HG03432 (cell line): ENCODE results near the gene DDAH2.
A peak's percentile ranks its signal among the peaks of the same experiment; 100 is the strongest.

Source experiments
- ATAC-seq: cut with Tn5 transposase; IDR thresholded peaks from one replicate; pipeline ENCODE4 v1.9.1; 2021; ENCODE audit warnings: mild to moderate bottlenecking, moderate library complexity; ENCODE audit not compliant: unreplicated experiment

The DDAH2 gene, protein sequence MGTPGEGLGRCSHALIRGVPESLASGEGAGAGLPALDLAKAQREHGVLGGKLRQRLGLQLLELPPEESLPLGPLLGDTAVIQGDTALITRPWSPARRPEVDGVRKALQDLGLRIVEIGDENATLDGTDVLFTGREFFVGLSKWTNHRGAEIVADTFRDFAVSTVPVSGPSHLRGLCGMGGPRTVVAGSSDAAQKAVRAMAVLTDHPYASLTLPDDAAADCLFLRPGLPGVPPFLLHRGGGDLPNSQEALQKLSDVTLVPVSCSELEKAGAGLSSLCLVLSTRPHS

DNA sequence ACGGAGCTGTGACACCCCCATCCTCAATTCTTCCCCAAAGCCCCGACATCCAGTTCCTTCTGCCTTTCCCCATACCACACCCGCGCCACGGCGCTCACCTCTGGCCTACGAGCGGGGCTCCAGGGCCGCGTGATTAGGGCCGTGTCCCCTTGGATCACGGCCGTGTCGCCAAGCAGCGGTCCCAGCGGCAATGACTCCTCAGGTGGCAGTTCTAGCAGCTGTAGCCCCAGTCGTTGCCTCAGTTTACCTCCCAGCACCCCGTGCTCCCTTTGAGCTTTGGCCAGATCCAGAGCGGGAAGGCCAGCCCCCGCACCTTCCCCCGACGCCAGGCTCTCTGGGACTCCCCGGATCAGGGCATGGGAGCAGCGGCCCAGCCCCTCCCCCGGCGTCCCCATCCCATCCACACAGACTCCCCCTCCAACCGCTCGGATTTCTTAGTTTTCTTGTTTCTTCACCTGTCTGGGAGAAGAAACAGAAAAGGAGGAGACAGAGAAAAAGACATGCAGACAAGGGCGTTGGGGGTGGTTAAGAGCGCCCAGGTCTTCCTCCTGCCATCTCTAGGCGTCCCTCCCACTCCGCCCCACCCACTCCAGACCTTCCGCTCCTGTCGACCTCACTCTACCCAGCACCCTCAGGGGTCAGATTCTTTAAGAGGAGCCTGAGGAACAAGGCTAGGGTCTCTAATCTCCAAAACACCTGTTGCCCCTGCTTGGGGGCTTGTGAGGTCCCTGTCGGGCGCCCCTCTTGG lies at the start of gene DDAH2:
DDAH2 (minus strand) TSS at position 533 of the 748 bp plus-strand sequence; CDS start at position 395, 138 bp downstream.
- peak; percentile 10 for ATAC-seq

DNA sequence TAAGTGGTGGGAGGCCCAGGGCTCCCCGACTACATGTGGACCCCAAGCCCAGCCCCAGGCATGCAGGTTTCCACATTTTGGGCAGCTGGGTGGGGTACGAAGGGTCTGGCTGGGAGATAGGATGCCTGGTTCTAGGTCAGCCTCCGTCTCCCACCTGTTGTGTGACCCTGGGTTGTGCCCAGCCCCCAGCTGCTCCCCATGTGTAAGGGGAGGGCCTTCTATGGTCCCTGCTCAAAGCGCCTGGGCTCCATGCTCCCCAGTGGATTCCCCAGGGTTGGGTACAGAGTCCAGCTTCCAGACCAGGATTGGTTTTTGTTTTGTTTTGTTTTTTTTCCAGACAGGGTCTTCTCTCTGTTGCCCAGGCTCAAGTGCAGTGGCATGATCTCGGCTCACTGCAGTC lies 49.1 kb upstream of the DDAH2 start:
- ATAC-seq: no peak

DNA sequence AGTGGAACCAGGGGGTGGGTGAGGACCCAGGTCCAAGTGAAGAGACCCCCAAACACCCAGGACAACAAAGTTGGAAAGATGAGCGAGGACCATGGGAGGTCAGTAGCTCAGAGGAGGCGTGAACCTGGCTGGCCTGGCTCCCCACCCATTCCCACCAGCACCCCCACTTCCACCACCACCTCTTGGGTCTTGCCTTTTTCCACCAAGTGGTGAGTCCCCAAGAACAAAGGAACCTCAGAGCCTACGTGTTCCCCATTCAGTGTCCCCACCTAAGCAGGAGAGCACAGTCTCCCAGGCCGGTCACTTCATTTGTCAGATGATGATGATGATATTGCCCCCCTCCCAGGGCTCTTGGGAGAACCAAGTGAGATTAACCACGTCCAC lies 48.6 kb upstream of the DDAH2 start:
- ATAC-seq: no peak

DNA sequence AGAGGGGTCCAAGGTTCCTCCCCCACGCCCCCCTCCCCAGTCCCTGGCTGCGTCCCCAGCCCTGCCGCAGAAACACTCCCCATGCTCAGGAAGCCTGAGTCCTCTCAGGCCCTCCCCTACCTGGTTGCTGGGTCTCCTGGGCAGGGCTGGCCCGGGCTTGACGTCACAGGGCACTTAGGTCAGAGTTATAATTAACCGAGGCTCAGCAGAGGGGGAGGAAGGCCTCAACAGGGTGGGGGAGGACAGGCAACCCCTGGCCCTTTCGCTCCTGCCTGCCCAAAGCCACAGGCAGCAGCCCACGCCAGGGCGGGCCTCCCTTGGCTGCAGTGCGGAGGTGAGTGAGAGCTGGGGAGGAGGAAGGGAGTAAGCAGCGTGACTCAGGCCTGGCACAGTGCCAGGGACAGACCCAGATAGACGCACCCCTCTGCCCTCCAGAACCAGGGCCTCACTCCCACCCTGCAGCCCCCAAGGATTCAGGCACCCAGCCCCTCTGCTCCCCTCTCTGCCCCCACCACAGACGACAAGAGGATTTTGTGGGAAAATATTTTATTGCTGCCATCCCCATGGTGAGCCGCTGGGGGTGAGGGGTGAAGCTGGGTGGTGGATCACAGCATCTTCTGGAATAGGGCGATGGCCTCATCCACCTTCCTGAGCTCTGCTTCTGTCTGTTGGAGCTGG lies 48.0 kb upstream of the DDAH2 start, which contains the start of gene VWA7:
VWA7 (minus strand) TSS at position 340 of the 678 bp plus-strand sequence. CDS start 549 bp downstream, outside the sequence.
- ATAC-seq: peak; percentile 78

DNA sequence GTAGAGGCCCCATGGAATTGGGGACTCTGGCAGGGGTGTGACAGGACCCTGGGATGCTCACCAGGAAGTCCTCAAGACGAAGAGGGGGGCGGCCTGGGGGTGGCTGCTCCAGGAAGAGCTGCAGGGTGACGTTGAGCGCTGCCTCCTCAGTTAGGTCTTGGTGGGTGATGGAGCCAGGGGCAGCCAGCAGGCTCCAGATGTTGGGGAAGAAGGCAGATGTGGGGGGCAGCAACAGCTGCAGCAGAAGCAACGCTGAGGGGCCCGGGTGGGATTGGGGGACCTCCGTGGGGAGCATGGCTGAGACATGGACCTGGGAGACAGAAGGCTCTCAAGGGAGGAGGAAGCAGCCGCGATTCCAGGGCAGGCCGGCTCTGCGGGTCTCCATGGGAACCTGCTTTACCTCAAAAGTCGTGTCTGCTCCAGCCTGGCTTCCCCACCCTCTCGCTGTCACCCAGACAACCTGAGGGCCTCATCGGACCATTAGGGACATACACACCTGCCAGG lies 47.4 kb upstream of the DDAH2 start:
- no peak for ATAC-seq

DNA sequence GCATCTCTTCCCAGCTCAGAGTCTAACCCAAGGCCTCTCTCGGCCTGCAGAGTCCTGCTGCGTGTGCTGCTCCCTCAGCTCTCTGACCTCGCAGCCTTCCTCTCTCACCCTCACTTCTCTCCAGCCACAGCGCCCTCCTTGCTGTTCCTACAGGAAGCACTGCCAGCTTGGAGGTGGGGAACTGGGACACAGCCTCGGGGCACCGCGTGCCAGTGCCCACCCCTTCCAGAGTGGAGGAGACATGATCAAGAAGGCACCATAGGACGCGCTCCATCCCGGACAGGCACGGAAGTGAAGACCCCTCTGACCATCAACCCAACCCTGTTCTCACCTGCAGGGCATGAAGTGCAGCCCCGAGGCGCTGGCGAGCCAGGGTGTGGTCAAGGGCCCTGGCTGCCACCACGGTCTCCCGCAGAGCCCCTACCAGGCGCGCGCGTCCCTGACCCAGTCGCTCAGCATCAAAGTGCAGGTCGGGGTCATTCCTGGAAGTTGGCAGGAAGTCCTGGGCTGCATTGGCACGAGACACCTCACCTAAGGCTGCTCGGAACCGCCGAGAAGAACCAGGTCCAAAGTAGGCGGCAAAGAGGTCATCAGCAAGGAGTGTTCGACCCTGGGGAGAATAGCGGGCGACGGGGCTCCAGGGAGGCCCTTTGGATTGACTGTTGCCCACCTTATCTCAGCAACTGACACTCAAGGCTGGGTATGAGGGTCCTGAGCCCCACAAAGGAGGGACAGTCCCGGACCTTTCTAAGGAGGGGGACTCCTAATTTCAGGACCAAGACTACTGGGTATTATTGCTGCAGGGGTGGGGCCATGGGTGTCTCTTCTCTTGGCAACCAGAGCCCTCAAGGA lies 46.8 kb upstream of the DDAH2 start:
- no peak for ATAC-seq

DNA sequence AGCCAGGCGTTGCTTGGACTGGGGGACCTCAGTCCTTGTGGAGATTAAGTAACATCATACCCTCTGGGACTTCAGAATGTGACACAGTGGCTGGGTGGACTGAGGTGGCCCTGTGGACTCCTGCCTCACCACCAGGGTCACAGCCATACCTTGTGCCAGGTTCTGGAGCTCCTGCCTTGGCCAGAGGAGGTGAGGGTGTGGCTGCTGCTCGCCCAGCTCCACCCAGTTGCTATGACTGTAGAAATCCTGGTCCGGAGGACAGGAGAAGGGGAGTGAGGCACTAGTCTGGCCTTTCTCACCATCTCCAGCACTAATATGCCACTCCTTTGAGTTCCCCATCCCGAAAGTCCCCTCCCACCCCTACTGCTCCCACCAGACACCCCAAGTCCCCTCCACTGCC lies 46.1 kb upstream of the DDAH2 start:
- ATAC-seq: no peak

DNA sequence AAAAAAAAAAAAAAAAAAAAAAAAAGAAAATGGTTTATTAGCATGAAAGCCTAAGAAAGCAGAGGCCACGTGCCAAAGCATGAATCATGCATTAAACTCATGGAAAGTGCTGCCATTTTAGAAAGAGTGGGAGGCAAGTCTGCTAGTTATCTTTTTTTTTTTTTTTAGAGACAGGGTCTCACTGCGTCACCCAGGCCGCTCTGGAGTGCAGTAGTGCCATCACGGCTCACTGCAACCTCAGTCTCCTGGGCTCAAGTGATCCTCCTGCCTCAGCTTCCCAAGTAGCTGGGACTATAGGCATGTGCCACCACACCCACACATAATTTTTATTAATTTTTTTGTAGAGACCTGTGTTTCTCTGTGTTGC lies 42.9 kb upstream of the DDAH2 start:
- ATAC-seq: no peak

DNA sequence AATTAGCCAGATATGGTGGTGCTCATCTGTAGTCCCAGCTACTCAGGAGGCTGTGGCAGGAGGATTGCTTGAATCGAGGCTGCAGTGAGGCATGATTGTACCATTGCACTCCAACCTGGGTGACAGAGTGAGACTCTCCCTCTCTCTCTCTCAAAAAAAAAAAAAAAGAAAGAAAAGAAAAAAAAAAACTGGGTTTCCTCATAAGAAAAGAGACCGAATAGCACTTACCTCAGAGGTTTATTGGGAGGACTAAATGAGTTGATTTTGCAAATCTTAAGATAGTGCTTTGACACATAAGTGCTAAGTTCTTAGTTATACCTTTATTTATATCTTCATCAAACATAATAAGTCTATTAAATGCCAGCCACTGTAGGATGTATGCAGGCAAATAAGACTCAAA lies 41.8 kb upstream of the DDAH2 start:
- no peak for ATAC-seq

DNA sequence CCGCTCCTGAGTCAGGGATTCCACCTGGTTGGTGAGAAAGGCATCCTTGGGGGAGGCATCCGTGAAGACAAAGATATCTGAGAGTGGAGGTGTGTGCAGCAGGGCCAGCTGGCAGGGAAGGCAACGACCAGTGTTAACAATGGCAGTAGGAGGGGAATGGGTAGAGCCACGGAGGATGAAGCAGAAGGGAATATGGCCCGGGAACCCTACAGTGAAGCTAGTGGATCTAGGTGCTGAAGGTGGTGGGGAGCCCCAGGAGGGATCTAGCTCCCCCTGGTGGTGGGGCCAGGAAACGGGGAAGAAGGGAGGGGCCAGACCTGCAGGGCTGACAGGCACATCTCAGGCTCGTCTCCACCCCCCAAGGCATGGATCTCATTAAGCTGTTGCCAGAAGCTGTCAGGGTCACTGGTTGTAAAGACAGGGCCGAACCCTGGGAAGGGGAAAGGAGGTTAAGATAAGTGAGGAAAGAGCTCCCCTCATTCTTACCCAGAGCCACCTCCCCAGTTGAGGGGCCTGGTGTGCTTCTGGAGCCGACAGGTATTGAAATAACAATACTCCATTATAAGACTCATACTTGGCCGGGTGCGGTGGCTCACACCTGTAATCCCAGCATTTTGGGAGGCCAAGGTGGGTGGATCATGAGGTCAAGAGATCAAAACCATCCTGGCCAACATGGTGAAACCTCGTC lies 40.7 kb upstream of the DDAH2 start:
- no peak for ATAC-seq

DNA sequence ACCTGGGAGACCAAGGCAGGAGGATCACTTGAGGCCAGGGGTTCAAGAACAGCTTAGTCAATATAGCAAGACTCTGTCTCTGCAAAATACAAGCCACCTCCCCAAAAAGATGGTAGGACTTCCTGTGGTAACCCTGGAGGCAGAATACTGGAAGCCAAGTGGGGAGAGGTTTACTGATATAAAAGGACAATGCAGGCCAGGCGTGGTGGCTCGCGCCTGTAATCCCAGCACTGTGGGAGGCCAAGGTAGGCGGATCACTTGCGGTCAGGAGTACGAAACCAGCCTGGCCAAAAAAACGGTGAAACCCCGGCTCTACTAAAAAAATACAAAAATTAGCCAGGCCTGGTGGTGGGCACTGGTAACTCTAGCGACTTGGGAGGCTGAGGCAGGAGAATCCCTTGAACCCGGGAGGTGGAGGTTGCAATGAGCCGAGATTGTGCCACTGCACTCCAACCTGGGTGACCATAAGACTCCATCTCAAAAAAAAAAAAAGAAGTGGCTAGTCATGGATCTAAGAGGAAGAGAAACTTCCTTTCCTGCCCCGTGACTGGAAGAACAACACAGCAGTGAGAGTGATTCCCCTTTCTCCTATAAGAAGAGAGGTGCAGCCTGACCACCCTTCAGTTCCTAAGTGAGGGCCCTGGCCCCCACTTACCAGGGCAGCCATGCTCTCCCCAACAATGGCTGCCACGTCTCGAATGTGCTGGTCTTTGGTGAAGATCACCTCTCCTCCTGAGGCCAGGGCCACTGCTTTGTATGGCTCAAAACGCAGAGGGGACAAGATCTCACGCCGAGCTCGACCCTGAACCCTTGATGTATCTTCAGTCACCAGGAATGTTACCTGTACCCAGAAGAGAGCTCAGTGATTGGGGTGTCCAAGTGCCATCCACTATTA lies 39.5 kb upstream of the DDAH2 start:
- ATAC-seq: no peak

DNA sequence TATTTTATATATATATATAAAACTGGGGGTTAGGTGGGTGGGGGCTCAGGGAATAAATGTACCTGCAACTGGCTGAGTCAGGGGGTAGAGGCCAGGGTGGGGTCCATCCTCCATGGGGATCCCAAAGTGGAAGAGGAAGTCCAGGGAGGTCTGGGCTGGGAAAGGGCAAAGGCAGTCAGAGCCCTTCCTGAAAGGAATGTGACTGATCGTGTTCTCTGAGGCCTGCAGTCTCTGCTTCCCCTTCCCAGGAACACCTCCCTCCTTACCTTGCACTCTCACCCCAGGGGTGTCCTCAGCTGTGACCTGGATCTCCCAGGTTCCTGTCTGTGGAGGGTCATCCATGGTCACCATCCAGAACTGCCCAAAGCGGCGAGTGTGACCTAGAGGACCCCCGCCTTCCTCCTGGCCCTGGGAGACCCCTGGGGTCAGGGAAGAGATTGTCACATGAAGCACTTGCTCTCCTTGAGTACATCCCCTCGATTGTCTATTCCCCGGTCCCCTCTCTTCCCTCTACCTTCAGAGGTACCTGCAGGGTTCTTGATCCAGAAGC lies 38.1 kb upstream of the DDAH2 start:
- no peak for ATAC-seq

DNA sequence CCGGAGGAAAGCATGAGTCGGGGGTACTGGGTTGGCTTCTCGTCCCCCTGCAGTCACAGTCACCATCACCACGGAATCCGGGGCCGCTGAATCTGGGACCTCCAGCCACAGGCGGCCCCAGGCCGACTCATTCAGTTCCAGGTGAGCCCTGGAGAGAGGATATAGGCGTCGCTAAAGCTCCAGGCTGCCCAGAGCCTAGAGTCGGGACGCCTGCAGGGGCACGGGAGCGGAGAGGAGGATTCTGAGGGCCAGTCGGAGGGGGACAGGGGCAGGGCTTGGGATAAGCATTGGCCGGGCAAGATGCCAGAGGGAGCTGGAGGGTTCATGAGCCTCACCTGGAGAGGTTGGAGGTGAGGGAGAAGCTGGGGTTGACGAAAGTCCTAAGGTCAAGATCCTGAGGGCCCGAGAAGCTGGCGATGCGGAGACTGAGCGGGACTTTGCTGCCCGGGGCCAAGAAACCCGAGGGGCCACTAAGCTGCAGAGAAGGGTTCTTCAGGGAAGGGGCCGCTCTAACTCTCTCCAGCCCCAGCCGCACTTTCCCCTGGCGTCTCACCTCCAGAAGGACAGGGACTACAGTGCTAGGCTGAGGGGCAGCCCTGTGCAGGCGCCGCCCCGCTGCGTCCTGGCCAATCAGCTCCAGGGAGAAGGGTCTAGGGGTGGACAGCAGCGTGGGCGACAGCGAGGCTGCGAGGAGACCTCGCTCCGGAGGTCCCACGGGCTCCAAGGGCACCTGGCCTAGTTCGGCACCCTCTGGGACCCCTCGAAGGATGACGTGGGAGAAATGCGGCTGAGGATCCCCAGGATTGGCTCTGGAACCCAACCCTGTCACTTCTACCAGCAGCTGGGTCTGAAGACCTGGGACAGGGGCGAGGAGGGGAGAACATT lies 37.1 kb upstream of the DDAH2 start:
- no peak for ATAC-seq

DNA sequence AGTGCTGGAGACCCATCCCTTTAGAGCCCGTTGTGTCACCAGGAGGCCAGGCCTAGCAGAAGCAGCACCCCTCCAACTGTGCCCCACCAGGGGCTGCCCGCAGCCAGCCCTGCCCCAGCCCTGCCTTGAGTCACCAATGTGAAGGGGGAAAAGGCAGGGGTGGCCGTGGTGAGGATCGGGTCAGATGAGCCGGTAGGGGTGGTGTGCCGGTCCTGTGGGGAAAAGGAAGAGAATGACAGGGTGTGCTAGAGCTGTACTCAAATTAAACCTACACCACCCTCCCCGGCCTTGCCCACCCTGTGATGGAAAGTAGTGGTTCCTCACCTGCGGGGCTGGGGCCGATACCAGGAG lies 36.4 kb upstream of the DDAH2 start:
- ATAC-seq: no peak

DNA sequence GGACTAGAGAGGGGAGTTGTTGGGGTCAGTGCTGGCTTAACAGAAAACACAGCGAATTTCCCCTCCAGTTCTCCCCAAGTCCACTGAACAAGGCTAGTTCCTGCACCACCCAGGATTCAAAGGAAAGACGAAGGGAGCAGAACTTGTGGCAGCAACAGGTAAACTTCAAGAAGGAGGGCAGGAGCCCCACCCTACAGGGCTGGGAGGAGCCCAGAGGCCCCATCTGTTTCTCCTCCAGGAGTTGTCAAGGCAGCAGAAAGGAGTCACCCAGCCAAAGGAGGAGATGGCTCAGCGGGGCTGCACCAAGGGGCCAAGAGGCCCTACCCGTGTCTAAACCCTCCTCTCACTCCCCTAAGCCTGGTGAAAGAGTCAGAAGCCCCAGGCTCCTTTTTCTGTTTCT lies 35.1 kb upstream of the DDAH2 start:
- no peak for ATAC-seq

DNA sequence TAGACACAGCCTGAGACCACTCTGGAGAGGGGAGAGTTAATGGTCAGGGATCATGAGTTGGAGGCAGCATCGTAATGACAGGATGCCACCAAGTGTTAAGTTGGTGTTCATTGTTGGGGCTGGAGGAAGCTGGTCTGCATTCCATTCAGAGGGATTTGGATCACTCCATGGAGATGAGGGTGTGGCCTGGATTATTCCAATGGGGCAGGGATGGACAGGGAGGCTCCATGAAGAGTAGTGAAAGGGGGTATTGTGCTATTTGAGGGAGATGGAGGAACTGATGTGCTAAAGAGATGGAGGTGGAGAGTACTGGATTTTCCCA lies 34.5 kb upstream of the DDAH2 start:
- no peak for ATAC-seq

DNA sequence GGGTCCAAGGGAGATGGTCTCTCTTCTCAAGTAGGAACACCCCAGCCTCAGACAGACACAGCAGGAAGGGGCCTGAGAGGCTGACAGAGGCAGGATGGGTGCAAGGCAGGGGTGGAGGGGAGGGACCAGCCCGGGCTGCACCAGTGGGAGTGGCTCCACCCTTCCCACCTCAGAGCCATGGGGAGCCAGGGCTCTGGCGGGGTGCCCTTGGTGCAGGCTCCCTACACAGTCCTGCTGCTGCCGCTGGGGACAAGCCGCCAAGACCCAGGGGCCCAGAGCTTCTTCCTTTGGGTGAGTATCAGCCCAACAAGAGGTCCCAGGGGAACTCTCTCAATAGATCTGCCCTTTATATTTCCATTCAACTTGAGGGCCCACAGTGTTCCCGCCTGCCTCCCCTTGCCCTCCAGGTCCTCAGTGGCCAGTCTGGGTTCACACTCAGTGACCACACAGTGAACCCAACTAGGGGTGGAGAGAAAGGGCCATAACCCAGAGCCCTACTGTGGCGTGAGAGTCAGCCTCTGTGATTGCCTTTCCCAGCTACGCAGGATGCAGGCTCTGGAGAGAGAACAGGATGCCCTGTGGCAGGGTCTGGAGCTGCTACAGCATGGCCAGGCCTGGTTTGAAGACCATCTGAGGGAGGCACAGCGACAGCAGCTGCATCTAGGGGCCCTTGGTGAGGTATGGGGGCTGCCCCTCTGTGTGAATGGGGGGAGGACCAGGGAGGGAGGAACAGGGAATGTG lies 33.9 kb upstream of the DDAH2 start:
- no peak for ATAC-seq

DNA sequence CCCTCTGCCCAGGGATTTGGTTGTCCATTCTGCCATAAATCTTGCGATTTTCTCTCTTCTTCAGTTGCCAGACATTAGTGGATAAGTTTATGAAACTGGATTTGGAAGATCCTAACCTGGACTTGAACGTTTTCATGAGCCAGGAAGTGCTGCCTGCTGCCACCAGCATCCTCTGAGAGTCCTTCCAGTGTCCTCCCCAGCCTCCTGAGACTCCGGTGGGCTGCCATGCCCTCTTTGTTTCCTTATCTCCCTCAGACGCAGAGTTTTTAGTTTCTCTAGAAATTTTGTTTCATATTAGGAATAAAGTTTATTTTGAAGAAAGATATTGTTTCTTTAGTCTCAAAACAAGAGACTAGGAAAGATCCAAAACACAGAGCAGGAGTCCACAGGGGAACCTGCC lies 33.3 kb upstream of the DDAH2 start, which contains the start of gene SAPCD1:
SAPCD1 (plus strand) TSS at position 301 of the 400 bp plus-strand sequence. CDS start 399 bp downstream, outside the sequence.
- no peak for ATAC-seq
